Fibroblast of skin of right biceps (primary cell): ENCODE data around the gene CCDC197.

ENCODE experiments used
- DNase-seq: peaks from one replicate; pipeline ENCODE4 v3.0.0-alpha.2; 2013

The CCDC197 gene

DNA sequence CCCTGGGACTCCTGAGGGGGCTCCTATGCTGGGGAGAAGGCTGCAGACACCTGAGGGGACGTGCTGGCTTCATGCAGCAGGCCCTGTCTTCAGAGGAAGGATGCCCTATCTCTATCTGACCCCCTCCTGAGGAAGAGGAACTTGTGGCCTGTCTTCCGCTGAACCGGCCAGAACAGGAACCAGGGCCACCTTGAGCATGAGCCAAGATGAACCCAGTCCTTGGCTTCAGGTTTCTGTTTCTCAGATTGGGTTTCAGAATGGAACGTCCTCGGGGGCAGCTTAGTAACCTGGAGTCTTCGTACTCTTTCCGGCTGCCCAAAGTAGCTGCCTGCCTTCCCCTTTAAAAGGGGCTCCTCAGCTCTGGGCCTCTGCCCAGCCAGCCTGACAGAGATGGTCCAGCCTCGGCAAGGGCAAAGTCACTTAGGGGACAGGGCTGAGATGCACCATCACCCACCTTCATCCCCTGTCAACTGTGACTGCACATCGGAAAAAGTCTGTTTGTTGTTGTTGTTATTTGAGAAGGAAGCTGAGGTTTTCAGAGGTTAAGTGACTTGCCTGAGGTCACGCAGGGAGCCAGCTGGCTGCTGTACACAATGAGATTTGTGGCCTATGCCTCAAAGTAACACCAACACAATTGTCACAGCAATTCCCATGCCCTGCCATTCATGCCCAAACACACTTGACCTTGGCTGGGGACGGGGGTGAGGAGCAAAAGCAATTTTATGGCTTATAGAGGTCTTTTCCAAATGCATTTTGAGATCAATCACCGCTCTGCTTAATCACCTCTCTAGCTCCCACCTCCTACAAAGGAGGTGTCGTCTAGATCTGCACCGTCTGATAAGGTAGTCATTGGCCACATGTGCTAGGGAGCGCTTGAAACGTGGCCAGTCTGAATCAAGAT is 34.1 kb upstream of the CCDC197 start:
- DNase-seq = no peak

DNA sequence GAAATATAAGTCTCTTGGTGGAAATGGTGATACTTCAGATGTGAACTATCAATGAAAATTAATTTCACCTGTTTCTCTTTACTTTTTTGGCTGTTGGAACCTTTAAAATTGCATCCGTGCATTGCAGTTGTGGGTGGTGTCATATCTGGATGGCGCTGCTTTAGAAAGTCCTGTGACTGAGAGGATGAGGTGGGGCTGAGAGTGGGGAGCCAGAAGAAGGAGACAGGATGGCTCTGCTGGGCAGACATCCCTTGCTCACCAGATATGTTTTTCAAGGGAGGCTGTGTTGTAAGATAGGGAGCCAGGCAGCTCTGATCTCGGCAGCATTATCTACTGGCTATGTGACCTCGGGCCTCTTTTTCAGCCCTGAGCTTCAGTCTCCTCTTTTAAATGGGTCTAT is 33.4 kb upstream of the CCDC197 start:
- DNase-seq = no peak

DNA sequence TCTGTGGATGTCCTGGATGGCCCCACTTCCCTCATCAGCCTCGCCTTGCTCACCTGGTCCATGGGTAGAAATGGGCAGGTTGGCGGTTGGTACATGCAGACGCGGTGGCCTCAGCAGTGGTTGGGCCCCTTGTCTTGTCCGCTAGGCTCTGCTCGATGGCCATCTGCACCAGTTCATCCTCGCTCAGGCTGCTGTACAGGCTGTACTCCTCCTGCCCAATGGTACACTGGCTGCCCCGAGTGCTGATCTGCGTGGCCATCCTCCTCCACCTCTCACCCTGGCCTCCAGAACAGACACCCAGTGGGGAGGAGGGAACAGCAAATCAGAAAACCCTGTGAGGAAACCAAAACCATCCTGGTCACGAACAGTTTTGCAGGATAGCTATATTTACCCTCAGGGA is 32.8 kb upstream of the CCDC197 start:
- no peak for DNase-seq

DNA sequence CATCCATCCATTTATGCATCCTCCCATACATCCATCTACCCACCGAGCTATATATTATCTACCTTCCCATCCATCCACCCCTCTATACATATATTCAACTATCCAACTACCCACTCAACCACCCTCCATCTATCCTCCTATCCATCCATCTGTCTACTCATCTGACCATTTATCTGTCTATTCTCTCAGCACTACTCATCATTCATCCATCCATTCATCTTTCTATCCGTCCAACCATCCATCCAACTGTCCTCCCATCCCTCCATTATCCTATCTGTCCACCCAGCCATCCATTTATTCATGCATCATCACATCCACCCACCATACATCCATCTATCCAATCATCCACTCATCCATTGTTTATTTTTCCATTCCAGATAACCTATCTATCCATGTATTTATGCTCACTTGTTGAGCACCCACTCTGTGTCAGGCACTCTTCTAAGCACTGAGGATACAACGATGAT is 32.2 kb upstream of the CCDC197 start:
- DNase-seq = no peak

DNA sequence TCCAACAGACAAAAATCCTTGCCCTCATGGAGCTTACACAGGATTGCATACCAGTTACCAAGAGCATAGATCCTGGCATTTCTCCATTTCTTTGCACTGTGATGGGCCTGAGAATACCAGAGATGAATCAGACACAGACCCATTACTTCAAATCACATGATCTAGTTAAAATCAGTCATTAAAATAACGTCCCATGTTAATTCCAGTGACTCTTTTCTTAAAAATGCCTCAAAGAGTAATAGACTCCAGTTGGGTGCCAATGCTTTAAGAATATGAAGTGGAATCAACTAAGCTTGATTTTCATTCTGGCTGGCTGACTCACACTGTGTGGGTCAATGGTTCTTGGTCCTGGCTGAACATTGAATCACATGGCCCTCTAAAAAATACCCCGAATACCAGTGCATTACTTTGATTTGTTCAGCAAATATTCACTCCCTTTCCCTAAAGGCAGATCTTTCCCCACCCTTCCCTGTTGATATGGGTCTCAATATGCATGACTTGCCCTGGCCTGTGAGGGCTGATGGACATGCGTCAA is 31.7 kb upstream of the CCDC197 start:
- DNase-seq = peak; percentile 95

DNA sequence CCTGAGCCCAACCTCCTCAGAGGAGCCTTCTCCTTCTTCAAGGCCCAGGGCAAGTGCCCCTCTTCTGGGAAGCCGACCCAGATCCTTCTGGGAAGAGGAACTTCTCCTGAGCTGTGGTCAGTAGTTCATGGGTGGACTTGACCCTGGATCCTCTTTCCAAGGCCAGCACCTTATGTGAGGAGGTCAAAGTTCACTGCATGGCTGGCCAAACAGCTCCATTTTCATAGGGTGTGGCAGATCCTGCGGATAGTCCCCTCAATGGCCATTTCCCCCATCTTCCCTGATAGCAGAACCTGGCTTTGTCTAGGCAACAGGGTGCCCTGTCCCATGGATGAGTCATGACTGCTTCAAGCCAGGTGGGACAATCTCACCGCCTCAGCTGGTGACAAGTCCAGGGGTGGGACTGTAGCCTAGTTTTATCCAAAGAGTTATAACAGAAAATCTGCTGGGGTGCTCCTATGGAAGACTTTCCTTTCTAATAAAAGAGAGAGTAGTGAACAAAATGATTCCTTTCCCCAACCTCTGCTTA is 31.1 kb upstream of the CCDC197 start:
- DNase-seq = no peak

DNA sequence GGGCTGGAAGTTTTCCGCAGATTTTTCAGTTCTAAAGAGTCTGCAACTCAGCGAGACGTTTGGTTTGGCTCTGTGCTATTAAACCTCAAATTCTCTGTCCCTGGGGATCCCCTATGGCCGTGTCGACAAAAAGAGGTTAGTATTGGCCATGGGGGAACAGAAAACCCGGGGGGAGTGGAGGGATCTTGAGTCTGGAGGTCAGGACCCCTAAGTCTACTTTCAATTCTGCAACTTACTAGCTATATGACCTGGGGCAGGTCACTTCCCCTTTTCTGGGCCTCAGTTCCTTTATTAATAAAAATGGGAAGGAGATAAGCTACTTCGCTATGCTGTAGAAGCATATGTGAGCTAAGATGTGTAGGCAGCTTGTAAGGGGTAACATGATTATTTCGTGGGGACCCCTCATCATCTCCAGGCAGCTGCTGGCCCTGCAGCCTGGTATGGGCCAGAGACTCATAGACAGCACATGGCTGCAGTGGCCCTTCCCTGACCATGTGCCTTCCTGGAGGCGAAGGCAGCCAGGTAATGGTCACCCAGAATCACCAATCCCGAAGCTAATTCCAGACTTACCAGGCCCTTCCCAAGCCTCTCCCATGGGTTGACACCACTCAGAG is 29.4 kb upstream of the CCDC197 start:
- DNase-seq = no peak

DNA sequence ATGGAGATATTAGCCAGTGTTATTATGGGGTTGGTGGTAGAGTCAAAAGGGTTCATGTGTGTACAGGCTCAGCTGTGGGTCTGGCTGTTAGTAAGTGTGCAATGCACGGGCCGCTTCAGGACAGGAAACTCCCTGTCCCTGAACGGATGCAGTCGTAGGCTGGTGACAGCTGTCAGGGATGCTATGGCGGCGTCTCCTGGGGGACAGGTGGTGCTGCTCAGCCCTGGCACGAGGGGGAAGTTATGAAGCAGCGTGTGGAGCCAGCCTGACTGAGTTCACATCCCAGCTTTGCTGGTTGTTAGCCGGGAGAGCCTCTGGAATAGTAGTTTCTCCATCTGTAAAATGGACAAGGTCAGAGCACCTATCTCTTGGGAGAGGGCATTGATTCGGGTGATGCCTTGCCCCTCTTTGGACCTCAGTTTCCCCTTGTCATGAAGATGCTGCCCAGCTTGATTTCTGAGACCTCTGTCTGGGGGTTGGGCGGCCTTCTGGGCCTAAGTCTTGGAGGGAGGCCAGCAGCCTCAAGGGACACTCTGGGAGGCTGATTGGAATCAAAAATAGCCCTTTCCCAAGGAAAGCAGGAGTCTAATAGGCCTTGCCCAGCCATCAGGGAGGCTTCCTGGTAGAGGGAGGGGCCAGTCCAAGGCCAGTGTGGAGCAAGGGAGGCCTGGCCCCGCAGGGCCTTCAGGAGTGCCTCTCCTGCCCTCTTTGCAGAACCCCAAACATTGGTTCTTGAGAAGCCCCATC is 27.8 kb upstream of the CCDC197 start:
- DNase-seq = no peak

DNA sequence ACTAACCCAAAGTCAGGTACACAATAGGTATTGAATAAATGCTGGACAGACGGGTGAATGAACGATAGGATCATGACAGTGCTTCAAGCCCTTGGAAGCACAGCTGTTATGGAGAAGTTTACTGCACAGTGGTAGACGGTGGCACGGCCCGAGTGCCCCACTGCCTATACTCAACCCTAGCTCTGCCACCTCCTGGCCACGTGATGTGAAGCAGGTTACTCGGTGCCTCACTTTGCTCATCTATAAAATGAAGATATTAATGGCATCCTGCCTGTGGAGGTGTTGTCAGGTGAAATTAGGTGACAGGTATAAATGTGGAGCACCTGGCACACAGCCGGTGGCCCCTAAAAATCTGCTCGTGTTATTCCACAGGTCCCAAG is 26.5 kb upstream of the CCDC197 start:
- no peak for DNase-seq

DNA sequence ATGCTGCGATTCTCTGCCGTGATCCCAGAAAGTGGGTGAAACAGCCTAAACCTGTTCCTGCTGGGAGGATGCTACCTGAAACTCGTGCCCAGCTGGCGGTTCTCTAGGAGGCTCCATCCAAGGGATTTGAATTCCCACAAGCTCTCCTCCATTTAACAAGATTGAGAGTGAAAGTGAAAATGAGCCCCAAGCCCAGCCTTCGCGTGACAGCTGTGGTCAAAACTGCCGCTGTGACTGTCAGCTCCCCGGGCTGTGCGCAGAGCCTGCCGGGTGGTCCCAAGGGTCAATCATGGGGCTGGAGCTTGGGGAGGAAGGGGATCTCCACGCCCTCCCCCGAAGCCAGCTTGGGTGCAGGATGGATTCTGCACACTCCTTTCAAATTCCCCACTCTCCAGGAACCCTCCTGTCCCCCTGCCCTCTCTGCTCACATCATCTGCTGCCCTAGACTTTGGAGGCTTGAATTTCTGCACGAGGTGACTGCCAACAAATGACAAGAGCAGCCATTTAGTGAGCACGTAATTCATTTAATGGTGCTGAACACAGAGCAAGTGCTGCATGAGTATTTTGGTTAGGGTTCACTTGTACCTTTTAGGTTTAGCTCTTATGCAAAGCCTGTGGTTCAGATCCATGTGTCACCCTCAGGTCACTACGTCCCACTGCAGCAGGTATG is 26.0 kb upstream of the CCDC197 start:
- no peak for DNase-seq

DNA sequence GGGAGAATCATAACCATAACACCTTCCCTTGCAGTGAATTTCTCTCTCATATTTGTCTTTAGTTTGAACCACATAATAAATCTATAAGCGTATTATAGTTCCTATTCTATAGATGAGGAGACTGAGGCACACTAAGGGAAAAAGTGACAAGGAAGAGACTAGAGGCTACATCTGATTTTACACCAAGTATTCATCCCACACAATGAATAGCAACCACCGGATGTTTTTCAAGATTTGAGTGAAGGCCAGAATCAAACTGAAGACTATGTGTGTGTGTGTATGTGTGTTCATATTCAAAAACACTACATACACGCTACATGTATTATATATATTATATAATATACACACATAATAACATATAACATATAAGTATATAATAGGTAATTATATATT is 25.5 kb upstream of the CCDC197 start:
- DNase-seq = no peak

DNA sequence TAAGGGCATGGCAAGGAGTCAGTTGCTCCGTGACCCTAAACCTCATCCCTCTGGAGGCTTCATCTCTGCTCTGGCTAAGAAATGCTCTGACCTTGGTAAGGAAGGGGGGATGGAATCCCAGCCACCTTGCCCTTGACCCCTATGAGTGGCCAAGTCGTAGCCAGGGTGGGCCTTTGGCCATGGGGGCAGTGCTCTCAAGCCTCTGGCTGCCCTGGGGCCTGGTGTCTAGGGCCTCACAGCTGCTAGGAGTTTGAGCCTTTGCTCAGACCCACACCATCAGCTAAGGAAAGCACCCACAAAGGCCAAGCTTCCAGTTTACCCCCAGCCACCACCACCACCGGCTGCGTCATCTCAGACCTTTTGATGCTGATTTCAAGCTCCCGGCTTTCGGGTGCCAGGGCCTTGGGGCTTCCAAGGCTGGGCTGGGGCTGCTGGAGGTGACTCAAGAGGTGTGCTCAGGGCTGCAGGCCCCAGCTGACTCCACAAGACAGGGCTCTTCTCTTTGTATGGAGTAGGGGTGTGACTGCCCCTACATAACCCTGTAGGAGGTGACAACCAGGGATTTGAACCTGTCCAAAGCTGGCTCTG is 24.4 kb upstream of the CCDC197 start:
- no peak for DNase-seq

DNA sequence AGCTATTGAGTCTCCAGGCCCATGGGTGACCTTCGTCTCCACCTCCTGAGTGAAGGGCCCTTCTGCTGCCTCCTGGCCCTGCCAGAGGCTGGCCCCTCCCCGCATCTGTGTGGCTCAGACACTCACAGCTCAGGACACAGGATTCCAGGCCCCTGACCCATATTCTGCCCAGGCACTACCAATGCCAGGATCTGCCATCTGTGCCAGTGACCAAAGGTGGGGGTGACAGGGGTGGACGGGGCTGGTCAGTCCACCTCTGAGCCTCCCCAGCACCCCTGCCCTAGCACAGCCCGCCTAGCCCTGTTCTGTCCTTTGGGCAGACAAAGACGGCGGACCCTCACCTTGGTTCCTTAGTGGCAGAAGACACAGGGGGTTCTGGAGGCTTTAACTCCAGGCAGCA is 23.5 kb upstream of the CCDC197 start:
- no peak for DNase-seq

DNA sequence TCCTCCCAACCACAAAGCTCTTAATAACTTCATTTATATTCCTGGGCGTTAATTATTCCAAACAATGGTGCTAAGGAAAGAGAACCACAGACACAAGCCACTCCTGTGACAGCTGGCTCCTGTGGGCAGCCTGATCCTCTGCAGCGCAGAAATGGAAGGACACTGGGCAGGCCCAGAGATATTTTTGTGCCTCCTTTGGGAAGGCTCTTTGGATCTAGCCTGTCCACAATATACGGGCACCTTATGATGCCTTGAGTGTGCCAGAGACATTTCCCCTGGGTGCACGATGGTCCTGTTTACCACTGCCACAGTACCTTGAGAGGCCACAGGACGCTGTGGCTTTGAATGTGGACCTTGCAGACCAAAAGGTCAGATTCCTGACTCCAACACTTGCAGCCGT is 22.8 kb upstream of the CCDC197 start:
- DNase-seq = no peak

DNA sequence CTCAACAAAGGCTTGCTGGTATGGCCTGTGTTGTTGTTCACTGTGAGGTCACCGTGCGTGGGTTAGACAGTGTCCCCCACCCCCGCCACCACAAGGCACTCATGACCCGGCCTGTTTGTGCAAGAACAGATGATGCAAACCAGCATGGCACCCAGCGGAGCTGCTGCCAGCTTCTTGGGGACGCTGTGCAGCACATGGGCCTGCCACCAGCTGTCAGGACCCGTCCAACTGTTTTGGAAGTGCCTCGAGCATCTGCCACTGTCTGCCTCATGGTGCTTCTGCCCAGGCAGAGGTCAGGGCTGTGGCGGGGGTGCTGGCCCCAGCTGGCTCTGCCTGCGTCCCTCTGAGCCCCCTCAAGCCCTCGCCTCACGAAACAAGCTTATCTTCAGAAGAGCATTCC is 22.3 kb upstream of the CCDC197 start:
- DNase-seq = no peak

DNA sequence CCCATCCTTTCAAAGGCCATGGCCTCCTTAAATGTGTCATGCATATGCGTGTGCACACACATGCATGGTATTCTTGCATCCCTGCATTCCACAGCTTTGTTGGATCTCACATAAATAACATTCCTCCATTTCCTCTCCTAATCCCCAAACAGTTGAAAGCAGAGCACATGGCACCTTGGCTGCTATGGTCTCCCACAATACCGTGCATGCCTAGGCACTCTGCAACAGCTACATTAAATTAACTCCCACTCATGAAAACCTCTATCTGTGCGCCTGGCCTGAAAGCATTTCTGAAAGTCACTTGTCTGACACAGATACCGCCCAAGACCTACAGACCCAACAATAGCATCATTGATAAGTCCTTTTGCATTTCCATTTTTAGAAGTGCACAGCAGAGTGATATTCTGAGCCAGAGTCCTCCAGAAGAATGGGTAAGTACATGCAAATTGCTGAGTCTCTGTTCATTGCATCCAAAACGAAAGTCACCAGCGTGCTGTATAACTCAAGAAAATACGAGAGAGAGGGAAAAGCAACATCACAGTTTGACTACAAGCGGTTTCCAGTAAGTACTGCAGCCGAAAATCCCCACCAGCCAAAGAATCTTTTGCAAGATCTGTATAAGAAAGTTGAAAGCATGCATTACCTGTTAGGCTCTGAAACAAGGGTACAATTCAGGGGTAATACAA is 21.2 kb upstream of the CCDC197 start:
- DNase-seq = peak; percentile 24

DNA sequence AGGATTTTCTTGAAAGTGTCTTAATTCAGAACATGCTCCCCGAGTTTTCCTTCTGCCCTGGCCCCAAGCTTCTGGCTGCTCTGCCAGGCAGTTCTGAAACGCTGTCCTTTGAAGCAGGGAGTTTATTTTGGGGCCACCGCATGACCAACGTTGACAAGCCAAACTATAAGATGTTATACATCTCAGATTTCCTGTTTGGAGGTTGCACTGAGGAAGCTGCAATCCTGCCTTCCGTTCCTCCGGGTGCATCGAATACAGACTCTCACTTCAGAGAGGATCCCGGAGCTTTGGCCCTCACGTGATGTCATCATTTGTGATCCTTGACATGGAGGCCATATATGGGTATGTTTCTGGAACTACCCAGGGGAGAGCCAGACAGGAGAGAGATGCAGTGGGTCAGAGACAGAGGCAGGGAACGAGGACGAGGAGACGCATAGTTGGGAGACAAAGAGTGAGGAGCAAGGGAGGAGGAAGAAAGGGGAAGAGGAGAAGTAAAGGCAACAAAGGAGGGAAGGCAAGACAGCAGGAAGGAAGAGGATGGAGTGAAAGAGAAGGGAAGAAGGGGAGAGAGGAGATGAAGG is 20.5 kb upstream of the CCDC197 start, which contains the start of gene ASB2:
Gene ASB2, minus strand, starts transcription at position 94 of the 581 bp plus-strand sequence. CDS start 12,031 bp downstream, outside the sequence.
- peak; percentile 23 for DNase-seq

DNA sequence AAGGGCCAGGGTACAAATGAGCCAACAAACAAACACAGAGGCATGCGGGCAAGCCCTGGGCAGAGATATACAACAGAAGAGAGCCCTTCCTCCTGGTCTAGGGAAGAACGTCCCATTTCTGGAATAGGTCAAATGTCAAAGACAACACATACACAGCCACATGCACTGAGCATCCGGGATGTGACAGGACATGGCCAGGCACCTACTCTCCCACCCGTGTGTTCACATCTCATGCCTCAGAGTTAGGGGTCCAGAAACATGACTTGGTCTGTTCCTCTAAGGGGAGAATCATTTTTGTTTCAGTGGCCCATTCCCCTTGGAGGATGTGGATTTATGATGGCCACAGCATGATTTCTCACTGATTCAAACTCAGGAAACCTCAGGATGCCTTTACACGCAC is 19.9 kb upstream of the CCDC197 start:
- no peak for DNase-seq

DNA sequence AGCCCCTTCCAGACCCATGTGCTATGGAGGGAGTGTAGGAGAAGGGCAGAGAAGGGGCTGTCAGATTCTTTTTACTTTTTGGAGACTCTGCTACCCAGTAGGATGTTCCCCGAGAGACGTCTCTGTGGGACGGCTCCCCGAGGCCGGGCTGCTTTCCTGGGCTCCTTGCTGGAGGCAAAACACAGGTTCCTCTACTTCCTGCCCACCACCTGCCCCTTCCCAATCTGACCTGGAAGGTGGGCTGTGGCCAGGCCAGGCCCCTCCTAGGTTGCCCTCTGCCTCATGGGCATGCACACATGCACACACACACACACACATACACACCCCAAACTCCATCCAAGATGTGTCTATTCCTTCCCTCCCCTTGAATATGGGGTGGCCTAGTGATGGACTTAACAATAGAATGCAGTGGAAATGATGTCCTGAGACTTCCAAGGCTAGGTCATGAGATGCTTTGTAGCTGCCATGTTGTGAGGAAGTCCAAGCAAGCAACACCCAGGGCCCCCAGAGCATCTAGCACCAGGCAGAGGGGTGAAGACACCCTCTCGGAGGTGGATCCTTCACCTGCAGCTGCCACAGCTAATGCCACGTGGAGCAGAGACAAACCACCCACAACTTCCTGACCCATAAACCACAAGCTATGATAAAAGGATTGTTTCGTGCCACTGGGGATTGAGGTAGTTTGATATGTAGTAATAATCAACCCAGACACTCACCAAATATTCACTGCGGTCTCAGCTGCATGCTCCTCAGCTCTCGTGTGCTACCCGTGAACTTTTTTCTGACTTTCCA is 19.1 kb upstream of the CCDC197 start:
- DNase-seq = no peak

DNA sequence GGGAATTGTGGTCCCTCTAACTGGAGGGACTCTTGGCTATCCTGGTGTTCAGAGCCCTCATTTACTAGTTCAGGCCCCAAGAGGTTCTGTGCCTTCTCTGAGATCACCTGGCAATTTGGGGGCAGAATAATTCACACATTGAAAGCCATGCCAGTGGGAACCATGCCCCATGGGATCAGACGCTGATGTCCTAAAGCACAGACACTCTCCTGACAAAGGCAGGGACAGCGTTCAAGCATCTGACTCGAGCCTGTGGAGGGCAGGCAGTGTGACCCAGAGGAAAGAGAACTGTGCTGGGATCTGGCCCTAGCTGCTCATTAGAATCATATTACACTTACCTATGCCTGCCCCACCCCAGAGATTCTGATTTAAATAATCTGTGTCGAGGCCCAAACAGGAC is 18.4 kb upstream of the CCDC197 start:
- no peak for DNase-seq
